Ishikawa (cell line): ENCODE data around the gene PSMA8.

ENCODE experiments used
- CEBPB ChIP-seq: IDR thresholded peaks from 2 replicates; pipeline ENCODE4 v1.6.1; 2012
- CREB1 ChIP-seq: IDR thresholded peaks from 2 replicates; pipeline ENCODE4 v1.6.1; 2012; ENCODE audit warnings: low read depth
- EGR1 ChIP-seq: IDR thresholded peaks from 2 replicates; pipeline ENCODE4 v1.6.1; 2012
- EP300 ChIP-seq: IDR thresholded peaks from 2 replicates; pipeline ENCODE4 v1.6.1; 2012; ENCODE audit warnings: borderline replicate concordance
- FOXM1 ChIP-seq: IDR thresholded peaks from 2 replicates; pipeline ENCODE4 v1.6.1; 2012; ENCODE audit warnings: low read depth, borderline replicate concordance
- MAX ChIP-seq: IDR thresholded peaks from 2 replicates; pipeline ENCODE4 v1.6.1; 2012
- NFIC ChIP-seq: IDR thresholded peaks from 2 replicates; pipeline ENCODE4 v1.6.1; 2012
- RAD21 ChIP-seq: IDR thresholded peaks from 2 replicates; pipeline ENCODE4 v1.6.1; 2012; ENCODE audit warnings: low read depth
- REST ChIP-seq: IDR thresholded peaks from 2 replicates; pipeline ENCODE4 v1.6.1; 2012; ENCODE audit warnings: low read depth, mild to moderate bottlenecking
- TAF1 ChIP-seq: IDR thresholded peaks from 2 replicates; pipeline ENCODE4 v1.6.1; 2012; ENCODE audit warnings: low read depth, mild to moderate bottlenecking
- TCF12 ChIP-seq: IDR thresholded peaks from 2 replicates; pipeline ENCODE4 v1.6.1; 2012; ENCODE audit warnings: low read depth
- TEAD4 ChIP-seq: IDR thresholded peaks from 2 replicates; pipeline ENCODE4 v1.6.1; 2012
- USF1 ChIP-seq: IDR thresholded peaks from 2 replicates; pipeline ENCODE4 v1.6.1; 2012
- YY1 ChIP-seq: IDR thresholded peaks from 2 replicates; pipeline ENCODE4 v1.6.1; 2012; ENCODE audit warnings: low read depth
- ZBTB7A ChIP-seq: IDR thresholded peaks from 2 replicates; pipeline ENCODE4 v1.6.1; 2012; ENCODE audit warnings: low read depth

Gene PSMA8

GRCh38 chr18:26225915-26226228 is 92.2 kb downstream of the PSMA8 start:
- TF ChIP-seq RAD21 (no peak), YY1 (no peak), EGR1 (no peak), TCF12 (no peak), MAX (no peak), TEAD4 (no peak), REST (no peak), EP300 (no peak)

- TF ChIP-seq TCF12, result peak; percentile 12; the same call in 1 of the 2 replicates
- 0 out of 2 replicates have a peak, but pooled peaks have one; percentile 8 for TF ChIP-seq REST
- no peak for TF ChIP-seq EP300
- peak; percentile 86 for TF ChIP-seq TAF1
- no peak for TF ChIP-seq TEAD4
- TF ChIP-seq YY1, result peak; percentile 80
- peak; percentile 98 for TF ChIP-seq MAX
- no peak; the same call in 1 of the 2 replicates for TF ChIP-seq NFIC
- no peak for TF ChIP-seq ZBTB7A
- TF ChIP-seq CREB1, result peak; percentile 74
- TF ChIP-seq USF1, result peak; percentile 88
- no peak for TF ChIP-seq RAD21
- TF ChIP-seq FOXM1, result 0 out of 2 replicates have a peak, but pooled peaks have one; percentile 17
Observed at GRCh38 chr18:26226229-26227050, 92.8 kb downstream of the PSMA8 start, which contains the start of gene TAF4B. TAF4B (plus strand) TSS chr18:26226445; CDS start chr18:26226934, 489 bp downstream.

- TF ChIP-seq CEBPB (no peak), USF1 (no peak)
Observed at GRCh38 chr18:26227051-26227670, 93.5 kb downstream of the PSMA8 start.

GRCh38 chr18:26228562-26229260 is 95.0 kb downstream of the PSMA8 start:
- TF ChIP-seq TCF12 (no peak), REST (no peak), YY1 (no peak), ZBTB7A (no peak)
